HepG2 (cell line): Measurements from ENCODE around the gene AGO4. TPM values are rescaled to one million over a fixed set of nuclear protein-coding genes. Genes with fewer than 3 reads are reported as not detected.

Source experiments
- ATAC-seq: fragments of 200-7000 bp; cut with Tn5 transposase; 3 replicates; pipeline ENCODE4 v1.9.1; 2020; ENCODE audit warnings: mild to moderate bottlenecking, moderate library complexity
- BruUV-seq: library from RNA; stranded (reverse); fragments of 400-500 nt; replicated peaks from 2 replicates; lab custom pipeline; 2021; lab: Mats Ljungman, UMichigan
- CTCF ChIA-PET: fragments of 300-600 bp; formaldehyde crosslinking; extraction: SDS; loops from one replicate; lab custom pipeline; 2021; ENCODE audit warnings: low total read pairs, inconsistent platforms, low intra/inter-chr PET ratio; lab: Yijun Ruan, JAX
- POLR2A ChIA-PET: fragments of 350-600 bp; sonication (Branson Sonifier 250); formaldehyde crosslinking; loops from one replicate; lab custom pipeline; 2020; ENCODE audit warnings: antibody characterized with exemption, inconsistent platforms; lab: Yijun Ruan, JAX
- DNase-seq: peaks from one replicate; pipeline ENCODE4 v3.0.0-alpha.2; 2015; ENCODE audit warnings: low spot score
- FAIRE-seq: peaks from 3 replicates; lab custom pipeline; 2011; peaks lifted over from hg19 to GRCh38; lab: Jason Lieb, UNC
- H2AFZ ChIP-seq: one replicate; pipeline ENCODE4 v1.6.1; 2011; ENCODE audit warnings: low read length, inconsistent platforms
- H3K27ac ChIP-seq: fragments of 300-600 bp; 3 replicates; pipeline ENCODE4 v1.8.0; 2011; ENCODE audit warnings: mixed run types, mild to moderate bottlenecking, mixed read lengths, low read length, inconsistent platforms; ENCODE audit not compliant: insufficient read depth; ENCODE audit errors: extremely low read length
- H3K27me3 ChIP-seq, 2 experiments: fragments of 200-600 bp in 1 of 2; 2 replicates in 1 of 2; 3 replicates in 1 of 2; pipeline versions ENCODE4 v1.6.0 to v1.8.0; 2011; ENCODE audit warnings: low read length in 2 of 2, mild to moderate bottlenecking in 2 of 2, moderate library complexity in 2 of 2, inconsistent platforms in 1 of 2; ENCODE audit not compliant: insufficient read depth in 2 of 2, control insufficient read depth in 1 of 2
- H3K36me3 ChIP-seq, 2 experiments: fragments of 200-600 bp in 1 of 2; replicated peaks in 1 of 2; 2 replicates in 1 of 2; 3 replicates in 1 of 2; pipeline versions ENCODE4 v1.5.1 to v1.8.0; 2011; ENCODE audit warnings: low read length in 2 of 2, inconsistent platforms in 1 of 2; ENCODE audit not compliant: insufficient read depth in 2 of 2, control insufficient read depth in 1 of 2
- H3K4me1 ChIP-seq: 2 replicates; pipeline ENCODE4 v1.5.1; 2012; ENCODE audit warnings: low read length, inconsistent platforms; ENCODE audit not compliant: insufficient read depth
- H3K4me2 ChIP-seq: 2 replicates; pipeline ENCODE4 v1.6.0; 2011; ENCODE audit warnings: low read depth, low read length, inconsistent platforms
- H3K4me3 ChIP-seq, 3 experiments: fragments of 200-600 bp in 1 of 3; sonication (generic), shearing (Covaris generic) in 1 of 3; replicated peaks in 1 of 3; 2 replicates each; pipeline ENCODE4 v1.5.1; 2011 to 2016; ENCODE audit warnings: low read length in 3 of 3, inconsistent platforms in 2 of 3, low read depth in 2 of 3, mild to moderate bottlenecking in 2 of 3, control low read depth in 1 of 3, mixed read lengths in 1 of 3; ENCODE audit not compliant: insufficient read depth in 1 of 3
- H3K79me2 ChIP-seq: one replicate; pipeline ENCODE4 v1.6.1; 2011; ENCODE audit warnings: low read length, inconsistent platforms; ENCODE audit not compliant: insufficient read depth
- H3K9ac ChIP-seq: 2 replicates; pipeline ENCODE4 v1.6.0; 2011; ENCODE audit warnings: mild to moderate bottlenecking, low read depth, low read length, inconsistent platforms; ENCODE audit not compliant: insufficient read depth
- H3K9me3 ChIP-seq: 2 replicates; pipeline ENCODE4 v1.5.1; 2012; ENCODE audit warnings: mild to moderate bottlenecking, low read length
- H4K20me1 ChIP-seq: 2 replicates; pipeline ENCODE4 v1.6.0; 2011; ENCODE audit warnings: inconsistent platforms, mild to moderate bottlenecking, low read length, moderate library complexity; ENCODE audit not compliant: insufficient read depth
- CEBPB ChIP-seq: IDR thresholded peaks from 2 replicates; pipeline ENCODE4 v1.6.1; 2011; ENCODE audit warnings: low read depth, low read length, improper control_type of control experiment, borderline replicate concordance
- JUND ChIP-seq: sonication (generic); formaldehyde crosslinking; IDR thresholded peaks from 2 replicates; pipeline ENCODE4 v1.8.0; 2022; ENCODE audit warnings: mild to moderate bottlenecking, missing genetic modification reagents
- KAT7 ChIP-seq: IDR thresholded peaks from 2 replicates; pipeline ENCODE4 v1.6.1; 2018; ENCODE audit warnings: borderline replicate concordance, missing compliant biosample characterization
- MED8 ChIP-seq: sonication (generic); formaldehyde crosslinking; IDR thresholded peaks from 2 replicates; pipeline ENCODE4 v1.8.1; 2023; ENCODE audit warnings: mild to moderate bottlenecking, missing genetic modification reagents; ENCODE audit not compliant: insufficient replicate concordance
- NFIC ChIP-seq: IDR thresholded peaks from 2 replicates; pipeline ENCODE4 v1.6.1; 2012; ENCODE audit warnings: mild to moderate bottlenecking, low read length, inconsistent platforms
- PAWR ChIP-seq: sonication (generic); formaldehyde crosslinking; IDR thresholded peaks from 2 replicates; pipeline ENCODE4 v1.4.0; 2020; ENCODE audit warnings: missing genetic modification reagents, mild to moderate bottlenecking, borderline replicate concordance
- RBFOX2 ChIP-seq: fragments of 200-400 bp; formaldehyde crosslinking; IDR thresholded peaks from 2 replicates; pipeline ENCODE4 v1.6.1; 2017; ENCODE audit warnings: low read depth, mild to moderate bottlenecking, low read length
- ZFP62 ChIP-seq: sonication (generic); formaldehyde crosslinking; IDR thresholded peaks from 2 replicates; pipeline ENCODE4 v1.4.0; 2020; ENCODE audit warnings: missing genetic modification reagents
- ZNF550 ChIP-seq: sonication (generic); formaldehyde crosslinking; IDR thresholded peaks from 2 replicates; pipeline ENCODE4 v1.4.0; 2020; ENCODE audit warnings: mild to moderate bottlenecking, missing genetic modification reagents, borderline replicate concordance
- ZNF720 ChIP-seq: sonication (generic); formaldehyde crosslinking; IDR thresholded peaks from 2 replicates; pipeline ENCODE4 v1.4.0; 2020; ENCODE audit warnings: missing genetic modification reagents
- ZNF772 ChIP-seq: sonication (generic); formaldehyde crosslinking; IDR thresholded peaks from 2 replicates; pipeline ENCODE4 v1.5.0; 2020; ENCODE audit warnings: mild to moderate bottlenecking, missing genetic modification reagents
- ZNF788 ChIP-seq: sonication (generic); formaldehyde crosslinking; IDR thresholded peaks from 2 replicates; pipeline ENCODE4 v1.5.0; 2020; ENCODE audit warnings: mild to moderate bottlenecking, missing genetic modification reagents, borderline replicate concordance
- ZNF879 ChIP-seq: sonication (generic); formaldehyde crosslinking; IDR thresholded peaks from 2 replicates; pipeline ENCODE4 v1.8.1; 2023; ENCODE audit warnings: missing genetic modification reagents
- ZSCAN20 ChIP-seq: sonication (generic); formaldehyde crosslinking; IDR thresholded peaks from 2 replicates; pipeline ENCODE4 v1.4.0; 2020; ENCODE audit warnings: missing genetic modification reagents, mild to moderate bottlenecking, borderline replicate concordance
- WGBS: methylation state at CpG from one replicate; pipeline ENCODE4 v1.1.6; 2017; ENCODE audit warnings: low lambda C conversion rate; 5-methylcytosine and 5-hydroxymethylcytosine counted together
- in situ Hi-C: cut with HindIII; loops from 2 replicates; pipeline ENCODE4 v1.10.0; 2017; ENCODE audit warnings: low pct_unique_long_range_greater_than_20kb; ENCODE audit not compliant: extremely low pct_ligation_motif_present
- intact Hi-C: fragments of 100-400 bp; cut with micrococcal nuclease; formaldehyde crosslinking; loops from one replicate; pipeline ENCODE4 v1.10.0; 2022; ENCODE audit not compliant: unreplicated experiment
- polyA plus RNA-seq, 8 experiments: library from polyadenylated mRNA; depleted of rRNA in 3 of 8; stranded (reverse) in 7 of 8; unstranded in 1 of 8; fragments of >200 nt; fragmentation: Illumina TruSeq in 4 of 8; extraction: Trizol in 4 of 8; gene quantifications; 2 replicates each; pipeline versions ENCODE4 v1.2.1 to v1.2.3, GENCODE V29; 2011 to 2016; ENCODE audit warnings: low read depth in 4 of 8, missing spikeins in 1 of 8, mixed read lengths in 1 of 8; ENCODE audit not compliant: insufficient read depth in 1 of 8
- total RNA-seq, 5 experiments: library from RNA; depleted of rRNA; stranded (reverse); fragments of >200 nt; fragmentation: Illumina TruSeq; extraction: Trizol; gene quantifications; 2 replicates each; pipeline ENCODE4 v1.2.3, GENCODE V29; 2016; ENCODE audit warnings: low read depth in 1 of 5
- TF ChIP-seq, protein P1 (sequence below): sonication (generic); formaldehyde crosslinking; IDR thresholded peaks from 2 replicates; pipeline ENCODE4 v1.5.1; 2020; ENCODE audit warnings: mild to moderate bottlenecking, moderate library complexity, missing genetic modification reagents
- TF ChIP-seq, protein P2 (sequence below): sonication (generic); formaldehyde crosslinking; IDR thresholded peaks from 2 replicates; pipeline ENCODE4 v1.4.0; 2020; ENCODE audit warnings: missing genetic modification reagents, borderline replicate concordance

Gene AGO4
- total and polyA plus RNA-seq, 2 of the 13 experiments (the other 11 are each of a cell fraction or from before 2014, with no cell fraction given), result 6.0 to 13.8 TPM

DNA sequence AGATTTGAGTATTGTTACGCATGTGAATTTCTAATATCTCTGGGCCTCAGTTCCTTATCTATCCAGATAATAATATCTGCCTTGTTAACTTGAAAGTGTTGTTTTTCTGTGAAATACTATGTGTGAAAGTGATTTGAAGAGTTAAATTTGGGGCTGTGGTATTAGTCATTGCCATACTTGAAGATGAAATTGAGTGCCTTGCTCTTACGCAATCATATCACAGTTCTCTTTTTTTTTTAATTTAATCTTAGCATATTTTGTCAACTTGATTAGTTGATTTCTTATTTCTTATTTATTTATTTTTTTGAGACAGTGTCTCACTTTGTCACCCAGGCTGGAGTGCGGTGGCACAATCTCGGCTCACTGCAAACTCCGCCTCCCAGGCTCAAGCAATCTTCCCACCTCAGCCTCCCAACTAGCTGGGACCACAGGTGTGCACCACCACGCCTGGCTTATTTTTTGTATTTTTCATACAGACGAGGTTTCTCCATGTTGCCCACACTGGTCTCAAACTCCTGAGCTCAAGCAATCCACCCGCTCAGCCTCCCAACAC, 31.0 kb downstream of the AGO4 start:
- ChIA-PET POLR2A (no interaction called here), CTCF (no interaction called here)
- no peak for FAIRE-seq
- DNase-seq, result no peak
- no peak for ATAC-seq
- Histone ChIP-seq H3K27ac (no peak overlapping the region), H3K79me2 (no peaks in the 10 kb centered on the region), H3K4me2 (no peak overlapping the region), H3K9me3 (no peaks in the 10 kb centered on the region), H3K36me3 (peaks cover 2 to 23% of the 10 kb centered on the region in 2 experiments; a peak in 3 of 5 replicates), H3K9ac (no peak overlapping the region), H3K27me3 (no peaks in the 10 kb centered on the region), H2AFZ (no peak overlapping the region), H3K4me1 (no peaks in the 10 kb centered on the region), H3K4me3 (no peak overlapping the region), H4K20me1 (no peaks in the 10 kb centered on the region)
- peak; percentile 74 for TF ChIP-seq CEBPB
- TF ChIP-seq, protein P1, sequence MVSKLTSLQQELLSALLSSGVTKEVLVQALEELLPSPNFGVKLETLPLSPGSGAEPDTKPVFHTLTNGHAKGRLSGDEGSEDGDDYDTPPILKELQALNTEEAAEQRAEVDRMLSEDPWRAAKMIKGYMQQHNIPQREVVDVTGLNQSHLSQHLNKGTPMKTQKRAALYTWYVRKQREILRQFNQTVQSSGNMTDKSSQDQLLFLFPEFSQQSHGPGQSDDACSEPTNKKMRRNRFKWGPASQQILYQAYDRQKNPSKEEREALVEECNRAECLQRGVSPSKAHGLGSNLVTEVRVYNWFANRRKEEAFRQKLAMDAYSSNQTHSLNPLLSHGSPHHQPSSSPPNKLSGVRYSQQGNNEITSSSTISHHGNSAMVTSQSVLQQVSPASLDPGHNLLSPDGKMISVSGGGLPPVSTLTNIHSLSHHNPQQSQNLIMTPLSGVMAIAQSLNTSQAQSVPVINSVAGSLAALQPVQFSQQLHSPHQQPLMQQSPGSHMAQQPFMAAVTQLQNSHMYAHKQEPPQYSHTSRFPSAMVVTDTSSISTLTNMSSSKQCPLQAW, result no peak
- TF ChIP-seq ZFP62, result no peak
- TF ChIP-seq KAT7 (CRISPR knock-in tag), result no peak
- TF ChIP-seq ZNF788 (CRISPR knock-in tag), result no peak
- TF ChIP-seq ZNF550 (CRISPR knock-in tag), result no peak
- intact Hi-C loops (no loop called here), in situ Hi-C loops (no loop called here)
- BruUV-seq, result no TSS peak
- WGBS, result 96% methylated on average over 8 of the region's 8 CpGs

DNA sequence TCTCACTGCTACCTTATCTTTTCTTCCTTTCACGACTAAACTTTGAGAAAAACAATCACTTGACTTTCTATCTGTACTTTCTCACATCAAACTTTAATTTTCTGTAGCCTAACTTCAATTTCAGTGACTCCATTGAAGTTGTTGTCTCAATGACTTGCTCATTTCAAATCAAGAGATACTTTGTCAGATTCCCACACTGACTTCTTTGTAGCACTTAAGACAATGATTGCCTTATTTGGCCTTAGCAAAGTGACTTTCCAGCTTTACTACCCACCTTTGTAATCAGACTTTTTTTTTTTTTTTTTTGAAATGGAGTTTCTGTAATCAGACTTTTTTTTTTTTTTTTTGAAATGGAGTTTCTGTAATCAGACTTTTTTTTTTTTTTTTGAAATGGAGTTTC, 37.0 kb downstream of the AGO4 start:
- Histone ChIP-seq H3K79me2 (no peaks in the 10 kb centered on the region), H3K9me3 (no peaks in the 10 kb centered on the region), H4K20me1 (no peaks in the 10 kb centered on the region), H3K4me2 (no peak overlapping the region), H3K36me3 (peaks cover 2 to 22% of the 10 kb centered on the region in 2 experiments; a peak in 2 of 5 replicates), H3K27ac (no peak overlapping the region), H3K9ac (no peak overlapping the region), H3K4me1 (no peaks in the 10 kb centered on the region), H3K4me3 (no peak overlapping the region), H2AFZ (no peak overlapping the region), H3K27me3 (no peaks in the 10 kb centered on the region)
- DNase-seq (no peak), ATAC-seq (no peak), FAIRE-seq (no peak)
- CTCF ChIA-PET, result no interaction called here
- intact Hi-C loops (no loop called here), in situ Hi-C loops (no loop called here)
- POLR2A ChIA-PET, result no interaction called here
- 84% methylated on average over 1 of the region's 1 CpG for WGBS
- no TSS peak for BruUV-seq
- no peak for TF ChIP-seq PAWR (CRISPR knock-in tag)
- TF ChIP-seq ZNF879 (CRISPR knock-in tag), result no peak
- no peak for TF ChIP-seq JUND
- TF ChIP-seq NFIC, result no peak
- no peak for TF ChIP-seq ZNF720 (CRISPR knock-in tag)
- no peak for TF ChIP-seq MED8 (CRISPR knock-in tag)
- TF ChIP-seq ZNF772 (CRISPR knock-in tag), result no peak
- TF ChIP-seq RBFOX2, result no peak
- TF ChIP-seq, protein P2, sequence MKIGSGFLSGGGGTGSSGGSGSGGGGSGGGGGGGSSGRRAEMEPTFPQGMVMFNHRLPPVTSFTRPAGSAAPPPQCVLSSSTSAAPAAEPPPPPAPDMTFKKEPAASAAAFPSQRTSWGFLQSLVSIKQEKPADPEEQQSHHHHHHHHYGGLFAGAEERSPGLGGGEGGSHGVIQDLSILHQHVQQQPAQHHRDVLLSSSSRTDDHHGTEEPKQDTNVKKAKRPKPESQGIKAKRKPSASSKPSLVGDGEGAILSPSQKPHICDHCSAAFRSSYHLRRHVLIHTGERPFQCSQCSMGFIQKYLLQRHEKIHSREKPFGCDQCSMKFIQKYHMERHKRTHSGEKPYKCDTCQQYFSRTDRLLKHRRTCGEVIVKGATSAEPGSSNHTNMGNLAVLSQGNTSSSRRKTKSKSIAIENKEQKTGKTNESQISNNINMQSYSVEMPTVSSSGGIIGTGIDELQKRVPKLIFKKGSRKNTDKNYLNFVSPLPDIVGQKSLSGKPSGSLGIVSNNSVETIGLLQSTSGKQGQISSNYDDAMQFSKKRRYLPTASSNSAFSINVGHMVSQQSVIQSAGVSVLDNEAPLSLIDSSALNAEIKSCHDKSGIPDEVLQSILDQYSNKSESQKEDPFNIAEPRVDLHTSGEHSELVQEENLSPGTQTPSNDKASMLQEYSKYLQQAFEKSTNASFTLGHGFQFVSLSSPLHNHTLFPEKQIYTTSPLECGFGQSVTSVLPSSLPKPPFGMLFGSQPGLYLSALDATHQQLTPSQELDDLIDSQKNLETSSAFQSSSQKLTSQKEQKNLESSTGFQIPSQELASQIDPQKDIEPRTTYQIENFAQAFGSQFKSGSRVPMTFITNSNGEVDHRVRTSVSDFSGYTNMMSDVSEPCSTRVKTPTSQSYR, result no peak
- no peak for TF ChIP-seq ZSCAN20 (CRISPR knock-in tag)
